SJCRH30 (cell line): ENCODE results near the gene ATP8B3. TPM values are rescaled to one million over a fixed set of nuclear protein-coding genes. Genes with fewer than 3 reads are reported as not detected.
A peak's percentile ranks its signal among the peaks of the same experiment; 100 is the strongest.

Experiments used
- DNase-seq, 2 experiments: peaks; one replicate each; pipeline ENCODE4 v3.0.0-alpha.2; 2015 to 2020
- H3K27ac ChIP-seq: fragments of 250-450 bp; sonication (Bioruptor Pico); 2 replicates; pipeline ENCODE4 v1.5.1; 2020; ENCODE audit warnings: mild to moderate bottlenecking, moderate library complexity
- H3K27me3 ChIP-seq: fragments of 250-450 bp; sonication (Bioruptor Pico); 2 replicates; pipeline ENCODE4 v1.5.1; 2020; ENCODE audit warnings: mild to moderate bottlenecking, moderate library complexity
- H3K36me3 ChIP-seq: fragments of 250-450 bp; sonication (Bioruptor Pico); 2 replicates; pipeline ENCODE4 v1.5.1; 2020; ENCODE audit warnings: mild to moderate bottlenecking, moderate library complexity
- H3K4me1 ChIP-seq: fragments of 250-450 bp; sonication (Bioruptor Pico); 2 replicates; pipeline ENCODE4 v1.5.1; 2020; ENCODE audit warnings: mild to moderate bottlenecking, moderate library complexity
- H3K4me3 ChIP-seq: fragments of 250-450 bp; sonication (Bioruptor Pico); 2 replicates; pipeline ENCODE4 v1.5.1; 2020; ENCODE audit warnings: mild to moderate bottlenecking, moderate library complexity
- H3K9me3 ChIP-seq: fragments of 250-450 bp; sonication (Bioruptor Pico); replicated peaks from 2 replicates; pipeline ENCODE4 v1.5.1; 2020; ENCODE audit warnings: mild to moderate bottlenecking, moderate library complexity
- total RNA-seq: library from RNA; depleted of rRNA; stranded (reverse); fragments of >200 nt; shearing (Covaris generic); gene quantifications from 2 replicates; pipeline ENCODE4 v1.2.3, GENCODE V29; 2014

Gene ATP8B3
- total RNA-seq, 1 experiment from 2014 or later, result 0.08 TPM

DNA sequence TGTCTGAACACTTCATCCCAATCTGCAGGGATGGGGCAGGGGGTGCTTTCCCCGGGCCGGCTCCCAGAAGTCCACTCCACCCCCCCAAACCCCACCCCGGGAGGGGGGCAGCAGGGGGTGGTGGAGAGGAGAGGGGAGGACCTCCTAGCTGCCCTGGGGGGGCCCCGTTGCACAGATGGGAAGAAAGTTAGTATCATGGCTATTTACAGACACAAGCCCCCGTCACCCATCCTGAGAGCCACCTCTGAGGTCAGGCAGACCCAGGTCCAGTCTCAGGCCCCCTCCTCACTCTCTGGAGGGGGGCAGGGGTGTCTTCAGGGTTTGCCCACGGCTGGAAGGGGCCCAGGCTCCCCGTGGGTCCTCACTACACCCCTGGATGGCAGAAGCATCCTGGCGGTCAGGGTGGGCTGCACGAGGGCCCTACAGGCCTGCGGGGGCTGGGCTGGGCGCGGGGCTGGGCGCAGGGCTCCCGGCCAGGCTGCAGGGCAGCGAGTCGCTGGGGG is 42.0 kb upstream of the ATP8B3 start:
- no peak for DNase-seq
- Histone ChIP-seq H3K4me1 (peaks cover 15% of the 10 kb centered on the region), H3K27me3 (no peaks in the 10 kb centered on the region), H3K27ac (no peak overlapping the region), H3K9me3 (no peaks in the 10 kb centered on the region), H3K4me3 (no peak overlapping the region), H3K36me3 (no peaks in the 10 kb centered on the region)

DNA sequence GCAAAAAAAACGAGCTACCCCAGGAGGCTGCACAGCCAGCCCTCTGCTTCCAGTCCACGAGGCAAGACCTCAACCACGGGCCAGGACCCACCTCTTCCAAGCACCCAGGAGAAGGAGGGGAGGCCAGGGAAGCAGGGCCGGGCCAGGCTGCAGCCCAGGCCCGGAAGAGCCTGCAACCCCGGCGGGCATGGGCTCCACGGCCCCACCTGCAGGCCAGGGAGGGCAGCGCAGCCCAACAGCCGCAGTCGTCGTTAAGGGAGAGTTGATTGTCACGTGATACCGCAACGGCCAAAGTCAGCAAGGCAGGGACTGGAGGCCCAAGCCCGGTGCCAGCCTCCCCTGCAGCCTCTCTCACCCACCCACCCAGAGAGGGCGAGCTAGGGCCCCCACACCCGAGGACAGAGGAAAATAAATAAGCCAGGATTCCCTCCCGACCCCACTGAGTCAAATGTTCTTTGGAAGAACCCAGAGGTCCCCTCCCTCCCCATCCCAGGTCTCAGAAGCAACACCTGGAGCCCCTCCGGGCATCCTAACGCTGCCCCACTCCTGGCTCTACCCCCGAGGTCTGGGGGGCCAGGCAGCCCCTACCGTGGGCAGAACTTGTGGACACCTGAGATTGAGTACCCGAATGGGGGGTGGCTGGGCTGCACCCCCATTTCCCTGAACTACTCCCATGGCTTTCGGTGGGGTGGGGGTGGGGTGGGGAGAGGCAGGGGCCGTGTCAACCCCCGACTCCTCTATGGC is 41.4 kb upstream of the ATP8B3 start:
- Histone ChIP-seq H3K27ac (no peak overlapping the region), H3K4me1 (peaks cover 15% of the 10 kb centered on the region), H3K27me3 (no peaks in the 10 kb centered on the region), H3K36me3 (no peaks in the 10 kb centered on the region), H3K4me3 (no peak overlapping the region), H3K9me3 (no peaks in the 10 kb centered on the region)
- DNase-seq, result peak; percentile 78 to 84

DNA sequence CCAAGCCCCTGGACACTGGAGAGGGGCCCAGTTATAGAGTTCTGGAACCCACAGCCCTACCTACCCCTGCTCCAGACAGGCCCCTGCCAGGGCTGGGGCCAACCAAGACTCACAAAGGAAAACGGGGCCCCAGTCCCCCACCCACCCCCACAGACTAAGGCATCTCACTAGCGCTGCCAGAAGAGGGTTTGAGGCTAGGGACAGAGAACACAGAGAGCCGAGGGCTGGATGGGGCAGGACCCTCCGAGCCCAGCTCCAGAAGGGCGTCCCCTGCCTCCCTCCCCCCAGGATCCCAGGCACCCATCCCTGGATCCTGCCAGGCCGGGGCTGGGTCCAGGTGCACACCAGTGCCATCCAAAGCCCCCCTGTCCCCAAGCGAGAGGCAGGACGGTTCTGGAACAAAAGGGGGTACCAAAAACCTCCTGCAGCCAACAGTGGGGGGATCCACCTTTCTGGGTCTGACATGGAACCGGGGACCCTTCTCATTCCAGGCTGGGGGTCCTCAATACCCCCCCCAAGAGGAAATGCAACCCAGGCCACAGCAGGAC is 40.6 kb upstream of the ATP8B3 start:
- no peak for DNase-seq
- Histone ChIP-seq H3K4me1 (peaks cover 14% of the 10 kb centered on the region), H3K9me3 (no peaks in the 10 kb centered on the region), H3K36me3 (no peaks in the 10 kb centered on the region), H3K27me3 (no peaks in the 10 kb centered on the region), H3K27ac (no peak overlapping the region), H3K4me3 (no peak overlapping the region)

DNA sequence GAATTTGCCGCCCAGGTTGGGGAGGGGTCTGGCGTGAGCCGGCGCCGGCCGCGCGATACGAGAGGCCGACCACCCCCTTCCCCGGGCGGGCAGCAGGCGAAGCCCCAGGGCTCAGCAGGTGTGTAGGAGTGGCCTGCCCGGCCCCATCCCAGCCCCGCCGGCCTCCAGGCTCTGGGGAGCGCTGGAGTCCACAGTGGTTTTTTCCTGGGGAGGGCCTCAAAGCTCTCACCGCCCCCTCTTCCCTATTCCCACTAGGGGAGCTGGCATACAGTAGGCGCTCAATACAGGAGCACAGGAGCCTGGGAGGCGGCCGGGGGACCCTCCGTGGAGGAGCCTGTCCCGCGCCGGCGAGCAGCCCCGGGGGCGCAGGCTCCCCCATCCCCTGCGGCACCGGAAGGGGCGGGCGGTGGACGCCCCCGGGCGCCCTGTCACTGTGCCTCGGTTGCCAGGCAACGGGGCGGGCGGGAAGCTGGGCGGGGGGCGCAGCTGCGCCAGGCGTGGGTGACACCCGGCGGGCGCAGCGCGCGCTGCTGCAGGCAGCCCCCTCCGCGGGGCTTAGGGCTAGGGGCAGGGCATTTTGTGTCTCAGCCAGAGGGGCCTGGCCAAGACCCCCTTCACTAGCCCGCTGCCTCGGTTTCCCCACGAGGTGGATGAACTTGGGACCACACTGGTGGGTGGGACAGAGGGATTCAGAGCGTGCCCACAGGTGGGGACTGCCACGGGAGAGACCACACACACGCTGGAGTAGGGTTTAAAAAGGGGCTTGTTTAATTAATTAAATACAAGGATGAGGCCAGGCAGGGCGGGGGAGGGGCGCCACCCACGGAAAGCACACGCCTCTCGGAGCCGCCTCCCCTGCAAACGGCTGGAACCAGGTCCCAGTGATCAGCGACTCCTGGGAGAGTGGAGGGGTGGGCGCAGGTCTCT is 39.8 kb upstream of the ATP8B3 start:
- Histone ChIP-seq H3K9me3 (no peaks in the 10 kb centered on the region), H3K27ac (no peak overlapping the region), H3K4me1 (peaks cover 12% of the 10 kb centered on the region), H3K27me3 (no peaks in the 10 kb centered on the region), H3K36me3 (no peaks in the 10 kb centered on the region), H3K4me3 (no peak overlapping the region; the same call in 1 of the 2 replicates)
- peak; percentile 46 to 52 for DNase-seq

DNA sequence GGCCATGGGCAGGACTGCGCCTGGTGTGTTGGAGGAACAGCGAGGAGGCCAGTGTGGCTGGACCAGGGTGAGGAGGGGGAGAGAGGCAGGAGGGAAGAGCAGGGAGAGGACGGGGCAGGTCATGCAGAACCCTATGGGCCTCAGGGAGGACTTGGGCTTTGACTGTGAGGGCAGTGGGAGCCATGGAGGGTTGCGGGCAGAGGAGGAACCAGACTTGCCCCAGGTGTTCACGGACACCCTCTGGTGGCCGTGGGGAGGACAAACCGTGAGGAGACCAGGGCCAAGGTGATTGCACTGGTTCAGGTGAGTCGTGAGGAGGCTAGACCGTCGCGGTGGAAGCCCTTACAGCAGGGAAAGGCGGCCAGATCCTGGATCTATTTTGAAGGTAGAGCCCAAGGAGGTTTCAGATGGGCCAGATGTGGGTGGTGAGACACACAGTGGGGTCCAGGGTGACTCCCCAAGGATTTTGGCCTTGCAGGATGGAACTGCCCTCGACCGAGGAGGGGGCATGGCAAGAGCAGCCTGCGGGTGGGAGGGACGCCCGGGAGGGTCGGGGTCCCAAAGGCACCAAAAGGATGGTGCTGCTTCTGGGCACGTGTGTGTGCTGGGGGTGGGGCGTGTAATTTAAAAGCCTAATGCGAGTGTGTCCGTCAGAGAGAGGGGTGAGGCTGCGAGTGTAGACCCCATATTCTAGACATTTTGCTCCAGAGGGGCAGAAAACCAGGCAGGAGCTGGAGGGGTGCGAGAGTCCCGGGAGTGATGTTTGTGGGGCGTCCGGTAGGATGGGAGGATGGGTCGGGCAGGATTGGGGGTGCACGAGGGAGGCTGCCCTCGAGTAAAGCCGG is 39.0 kb upstream of the ATP8B3 start:
- H3K4me3 ChIP-seq, result no peak overlapping the region
- no peak overlapping the region for H3K27ac ChIP-seq
- no peaks in the 10 kb centered on the region for H3K27me3 ChIP-seq
- H3K9me3 ChIP-seq, result no peaks in the 10 kb centered on the region
- no peaks in the 10 kb centered on the region for H3K36me3 ChIP-seq
- no peak for DNase-seq
- peaks cover 11% of the 10 kb centered on the region for H3K4me1 ChIP-seq

DNA sequence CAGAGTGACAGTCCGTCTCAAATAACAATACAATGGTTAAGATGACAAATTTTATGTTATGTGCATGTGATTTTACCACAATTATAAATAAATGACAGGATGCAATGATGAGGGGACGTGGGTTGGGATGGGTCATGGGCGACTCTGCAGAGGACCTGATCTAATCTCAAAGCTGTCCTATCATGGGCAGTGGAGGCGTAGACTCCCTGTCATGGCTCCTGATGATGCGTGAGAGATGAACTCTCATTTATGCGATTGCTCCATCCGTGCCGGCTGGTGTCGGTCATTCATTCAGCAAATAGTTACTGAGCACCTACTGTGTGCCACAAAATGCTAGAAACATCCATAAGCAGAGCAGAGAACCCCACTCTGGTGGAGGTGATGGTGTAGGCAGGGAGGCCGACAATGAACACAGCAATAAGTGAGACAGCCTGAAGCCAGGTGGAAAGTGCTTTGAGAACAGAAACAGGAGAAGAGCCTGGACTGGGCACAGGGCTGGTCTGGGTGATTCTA is 37.9 kb upstream of the ATP8B3 start:
- Histone ChIP-seq H3K9me3 (no peaks in the 10 kb centered on the region), H3K27ac (no peak overlapping the region), H3K4me3 (no peak overlapping the region), H3K27me3 (no peaks in the 10 kb centered on the region), H3K4me1 (peaks cover 2% of the 10 kb centered on the region; the same call in 1 of the 2 replicates), H3K36me3 (no peaks in the 10 kb centered on the region)
- DNase-seq, result no peak

DNA sequence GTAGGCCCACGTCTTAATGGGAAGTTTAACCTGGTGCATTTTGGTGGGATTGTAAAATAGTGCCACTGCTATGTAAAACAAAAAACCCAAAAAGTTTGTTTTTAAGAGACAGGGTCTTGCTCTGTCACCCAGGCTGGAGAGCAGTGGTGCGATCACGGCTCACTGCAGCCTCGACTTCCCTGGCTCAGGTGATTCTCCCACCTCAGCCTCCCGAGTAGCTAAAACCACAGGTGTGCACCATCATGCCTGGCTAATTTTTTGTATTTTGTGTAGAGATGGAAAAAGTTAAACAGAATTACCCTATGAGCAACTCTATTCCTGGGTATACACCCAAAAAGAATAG is 37.0 kb upstream of the ATP8B3 start:
- no peaks in the 10 kb centered on the region for H3K27me3 ChIP-seq
- peak overlapping the region; percentile 98 for H3K4me3 ChIP-seq
- no peaks in the 10 kb centered on the region for H3K4me1 ChIP-seq
- H3K36me3 ChIP-seq, result no peaks in the 10 kb centered on the region
- H3K27ac ChIP-seq, result no peak overlapping the region
- no peak for DNase-seq
- H3K9me3 ChIP-seq, result no peaks in the 10 kb centered on the region

DNA sequence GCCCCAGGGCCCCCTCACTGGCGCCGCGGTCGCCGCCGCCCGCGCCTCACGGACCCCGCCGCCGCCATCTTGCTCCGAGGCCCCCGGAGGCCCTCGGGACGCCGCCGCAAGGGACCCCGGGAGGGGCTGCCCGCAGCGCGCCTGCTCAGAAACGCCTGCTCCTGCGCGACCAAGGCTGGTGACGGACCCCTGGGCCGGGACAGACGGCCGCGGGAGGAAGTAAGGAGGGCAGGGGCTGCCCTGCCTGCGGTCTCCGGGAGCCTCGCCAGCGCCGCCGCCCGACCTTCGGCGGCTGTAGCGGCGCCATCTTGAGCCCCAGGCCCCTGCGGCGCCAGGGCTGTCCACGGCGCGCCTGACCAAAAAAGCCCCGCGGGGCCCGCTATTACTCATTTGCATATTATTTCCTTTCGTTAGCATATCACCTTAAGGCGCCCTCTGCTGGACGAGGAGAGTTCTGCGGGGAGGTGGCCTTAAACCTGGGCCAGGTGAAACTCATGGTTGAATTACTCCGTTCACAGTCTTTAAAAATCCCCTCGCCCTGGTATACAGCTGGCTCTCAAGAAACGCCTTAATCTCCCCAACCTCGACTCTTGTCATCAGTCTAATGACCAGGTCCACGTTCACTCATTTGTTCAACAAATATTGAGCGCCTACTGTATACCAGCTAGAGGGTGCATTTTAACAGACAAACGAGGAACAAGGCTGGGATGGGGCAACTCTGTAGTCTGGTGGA is 36.5 kb upstream of the ATP8B3 start, which contains the start of gene REXO1:
Gene REXO1, minus strand, starts transcription at position 85 of the 733 bp plus-strand sequence. CDS start 125 bp downstream, outside the sequence.
- H3K4me3 ChIP-seq, result peak within 1 kb of the TSS; percentile 98
- no peaks in the 10 kb centered on the region for H3K27me3 ChIP-seq
- peak; percentile 91 to 95 for DNase-seq
- peak within 1 kb of the TSS; percentile 100 for H3K27ac ChIP-seq
- no peaks in the 10 kb centered on the region for H3K9me3 ChIP-seq
- no peaks in the 10 kb centered on the region for H3K36me3 ChIP-seq
- H3K4me1 ChIP-seq, result no peaks in the 10 kb centered on the region

DNA sequence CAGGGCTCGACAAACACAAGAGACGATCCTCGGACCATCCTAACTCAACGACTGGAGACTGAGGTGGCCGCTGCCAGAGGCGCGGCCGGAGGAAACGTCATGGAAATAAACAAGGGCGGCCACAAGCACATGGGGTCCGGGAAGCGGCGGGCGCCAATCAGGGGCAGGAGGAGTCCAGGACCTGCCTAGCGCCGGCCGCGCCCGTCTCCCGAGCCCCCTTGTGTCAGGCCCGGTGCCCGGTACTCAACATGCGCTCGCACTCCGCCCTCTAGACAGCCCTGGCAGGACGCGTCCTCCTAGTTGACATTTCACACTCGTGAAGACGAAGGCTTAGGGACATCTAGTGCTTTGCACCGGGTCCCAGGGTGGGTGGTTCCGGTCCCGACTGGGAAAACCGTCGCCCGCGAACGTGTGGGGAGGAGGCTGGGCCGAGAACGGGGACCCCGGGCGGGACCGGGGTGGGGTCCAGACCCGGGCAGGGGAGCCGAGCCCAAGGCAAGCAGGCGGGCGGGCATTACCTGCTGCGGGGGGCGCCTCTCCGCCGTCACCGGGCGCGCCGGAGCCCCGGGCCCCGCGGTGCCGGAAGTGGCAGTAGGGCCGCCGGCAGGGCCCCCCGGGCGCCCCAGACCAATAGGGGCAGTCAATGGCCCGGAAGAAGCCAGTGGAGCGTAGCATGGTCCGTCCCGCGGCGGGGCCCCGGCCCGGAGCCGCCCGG is 35.8 kb upstream of the ATP8B3 start:
- Histone ChIP-seq H3K27ac (peak overlapping the region; percentile 100), H3K9me3 (no peaks in the 10 kb centered on the region), H3K27me3 (no peaks in the 10 kb centered on the region), H3K36me3 (no peaks in the 10 kb centered on the region), H3K4me1 (no peaks in the 10 kb centered on the region), H3K4me3 (peak overlapping the region; percentile 98)
- DNase-seq, result peak; percentile 35 to 39

DNA sequence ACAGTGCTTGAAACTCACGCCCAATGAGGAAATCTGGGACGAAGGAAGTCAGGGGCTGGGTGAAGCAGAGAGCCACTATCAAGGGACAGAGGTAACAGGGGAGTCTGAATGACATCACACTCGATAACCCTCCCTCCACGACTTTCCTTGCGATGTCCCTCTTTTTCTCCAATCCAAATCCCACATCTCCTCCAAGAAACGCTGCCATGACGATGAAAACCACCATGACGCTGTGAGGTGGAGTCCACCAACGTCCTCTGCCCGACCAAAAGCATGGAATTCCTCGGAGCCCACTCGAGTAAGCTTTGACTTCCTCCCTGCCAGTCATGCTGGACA is 35.2 kb upstream of the ATP8B3 start:
- H3K9me3 ChIP-seq, result no peaks in the 10 kb centered on the region
- H3K27ac ChIP-seq, result peak overlapping the region; percentile 100; the same call in 1 of the 2 replicates
- DNase-seq, result no peak
- no peaks in the 10 kb centered on the region for H3K36me3 ChIP-seq
- H3K27me3 ChIP-seq, result no peaks in the 10 kb centered on the region
- peak overlapping the region; percentile 98 for H3K4me3 ChIP-seq
- no peaks in the 10 kb centered on the region for H3K4me1 ChIP-seq

DNA sequence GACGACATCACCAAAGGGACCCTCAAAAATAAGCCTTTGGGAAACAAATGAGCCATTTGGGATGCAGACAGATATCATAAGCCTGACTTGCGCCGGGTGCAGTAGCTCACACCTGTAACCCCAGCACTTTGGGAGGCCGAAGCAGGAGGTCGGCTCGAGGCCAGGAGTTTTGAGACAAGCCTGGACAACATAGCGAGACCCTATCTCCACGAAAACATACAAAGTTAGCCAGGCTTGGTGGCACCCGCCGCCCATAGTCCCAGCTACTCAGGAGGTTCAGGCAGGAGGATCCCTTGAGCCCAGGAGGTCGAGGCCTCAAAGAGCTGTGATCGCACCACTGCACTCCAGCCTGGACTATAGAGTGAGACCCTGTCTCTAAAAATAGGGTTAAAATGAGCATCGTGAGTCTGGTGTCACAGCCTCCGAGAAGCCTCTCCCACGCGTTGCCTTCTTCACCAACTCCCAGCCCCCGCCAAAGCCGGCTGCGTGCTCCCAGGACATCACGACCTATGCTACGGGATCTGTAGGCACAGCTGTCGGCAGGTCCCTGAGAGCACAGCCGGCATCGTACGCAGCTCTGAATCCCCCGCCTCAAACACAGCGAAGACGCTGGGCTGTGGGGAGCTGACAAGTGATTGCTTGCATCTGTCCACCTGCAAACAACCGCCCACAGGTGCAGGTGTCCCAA is 34.6 kb upstream of the ATP8B3 start:
- Histone ChIP-seq H3K36me3 (no peaks in the 10 kb centered on the region), H3K9me3 (no peaks in the 10 kb centered on the region), H3K4me3 (peak overlapping the region; percentile 98; the same call in 1 of the 2 replicates), H3K27ac (no peak overlapping the region), H3K27me3 (no peaks in the 10 kb centered on the region), H3K4me1 (no peaks in the 10 kb centered on the region)
- no peak for DNase-seq

DNA sequence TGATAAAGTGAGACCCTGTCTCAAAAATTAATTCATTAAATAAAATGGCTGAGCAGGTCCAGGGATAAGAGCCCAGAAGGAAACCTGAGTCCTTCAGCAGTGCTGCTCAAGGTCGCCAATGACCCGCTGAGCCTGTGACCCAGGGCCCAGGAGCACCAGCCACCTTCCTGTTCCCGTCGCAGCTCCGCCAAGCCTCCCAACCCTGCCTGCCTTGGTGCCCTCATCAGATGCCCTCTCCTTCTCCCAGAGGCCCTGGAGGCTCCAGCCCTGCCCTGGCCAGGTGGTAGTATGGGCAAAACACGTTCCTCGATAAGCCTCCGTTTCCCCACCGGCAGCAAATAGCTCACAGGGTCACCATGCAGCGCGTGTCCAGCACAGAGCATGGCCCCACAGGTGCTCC is 33.6 kb upstream of the ATP8B3 start:
- Histone ChIP-seq H3K36me3 (no peaks in the 10 kb centered on the region), H3K27ac (no peak overlapping the region), H3K4me1 (no peaks in the 10 kb centered on the region), H3K9me3 (no peaks in the 10 kb centered on the region), H3K27me3 (no peaks in the 10 kb centered on the region), H3K4me3 (no peak overlapping the region)
- DNase-seq, result no peak

DNA sequence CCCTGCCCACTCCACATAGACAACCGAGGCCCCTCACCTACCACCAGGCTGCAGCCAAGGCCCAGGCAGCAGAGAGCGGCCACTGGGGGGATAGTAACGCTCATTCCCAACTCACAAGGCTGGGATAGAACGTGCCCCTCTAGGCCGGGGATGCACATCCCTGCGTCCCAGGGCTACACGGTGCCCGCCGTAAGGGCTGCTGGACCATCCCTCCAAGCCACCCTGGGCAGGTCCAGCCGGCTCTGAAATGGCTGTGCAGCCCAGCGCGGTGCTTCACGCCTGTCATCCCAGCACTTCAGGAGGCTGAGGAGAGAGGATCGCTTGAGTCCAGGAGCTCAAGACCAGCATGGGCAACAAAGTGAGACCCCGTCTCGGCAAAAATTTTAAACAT is 33.0 kb upstream of the ATP8B3 start:
- Histone ChIP-seq H3K36me3 (no peaks in the 10 kb centered on the region; the same call in 1 of the 2 replicates), H3K4me3 (no peak overlapping the region), H3K27ac (no peak overlapping the region), H3K4me1 (no peaks in the 10 kb centered on the region), H3K27me3 (no peaks in the 10 kb centered on the region), H3K9me3 (no peaks in the 10 kb centered on the region)
- no peak for DNase-seq
